IMR-90 (cell line): ENCODE results near the gene SH3GL2.

Experiments used
- CTCF ChIP-seq: conservative IDR thresholded peaks from 2 replicates; pipeline ENCODE4 v1.5.1; 2012; ENCODE audit warnings: mild to moderate bottlenecking, low read depth, low read length, improper control_type of control experiment
- NFE2L2 ChIP-seq: fragments of 150-350 bp; IDR thresholded peaks from 2 replicates; pipeline ENCODE4 v1.6.1; 2016; ENCODE audit warnings: low read depth, mild to moderate bottlenecking, low read length
- POLR2A ChIP-seq: IDR thresholded peaks from 2 replicates; pipeline ENCODE4 v1.6.1; 2012; ENCODE audit warnings: mild to moderate bottlenecking, low read depth, low read length

GRCh38 chr9:17802249-17802857 lies 223.5 kb downstream of the SH3GL2 start:
- peak; percentile 69 for TF ChIP-seq CTCF
- TF ChIP-seq POLR2A, result no peak
- no peak for TF ChIP-seq NFE2L2
